Skeletal muscle cell (primary cell): ENCODE data around the gene GPR31.
"Not testable (repeated sequence)": the region's sequence is repeated elsewhere in the genome, so short reads cannot be mapped to it uniquely, and the experiment has no call there.

ENCODE experiments used
- DNase-seq: peaks from one replicate; pipeline ENCODE4 v3.0.0-alpha.2; 2010; ENCODE audit warnings: low read depth
- H3K4me3 ChIP-seq: 2 replicates; pipeline ENCODE4 v1.5.1; 2011; ENCODE audit warnings: low read depth, mild to moderate bottlenecking, control low read depth, low read length, moderate library complexity

Gene GPR31, protein sequence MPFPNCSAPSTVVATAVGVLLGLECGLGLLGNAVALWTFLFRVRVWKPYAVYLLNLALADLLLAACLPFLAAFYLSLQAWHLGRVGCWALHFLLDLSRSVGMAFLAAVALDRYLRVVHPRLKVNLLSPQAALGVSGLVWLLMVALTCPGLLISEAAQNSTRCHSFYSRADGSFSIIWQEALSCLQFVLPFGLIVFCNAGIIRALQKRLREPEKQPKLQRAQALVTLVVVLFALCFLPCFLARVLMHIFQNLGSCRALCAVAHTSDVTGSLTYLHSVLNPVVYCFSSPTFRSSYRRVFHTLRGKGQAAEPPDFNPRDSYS

DNA sequence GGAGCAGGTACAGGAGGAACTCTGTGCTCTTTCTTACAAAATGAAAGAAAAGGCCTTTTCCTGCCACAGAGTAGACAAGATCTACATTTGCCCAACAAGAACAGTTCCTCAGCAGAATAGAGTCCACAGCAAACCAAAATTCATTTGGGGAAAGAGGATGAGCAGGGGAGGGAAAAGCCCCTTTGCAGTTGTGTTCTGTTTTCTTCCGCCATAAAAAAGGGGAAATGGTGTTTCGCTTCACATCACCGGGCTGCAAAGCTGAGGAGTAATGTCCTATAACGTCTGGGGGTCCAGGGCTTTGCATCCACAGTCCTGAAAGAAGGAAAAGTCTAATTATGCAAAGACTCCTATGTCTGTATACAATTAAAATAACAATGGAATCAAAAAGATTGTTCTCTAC, at the start of gene GPR31:
TSS of gene GPR31 (minus strand) at position 118 of the 400 bp plus-strand sequence. CDS start 149 bp downstream, outside the sequence.
- no peak within 1 kb of the TSS for H3K4me3 ChIP-seq
- DNase-seq, result no peak

DNA sequence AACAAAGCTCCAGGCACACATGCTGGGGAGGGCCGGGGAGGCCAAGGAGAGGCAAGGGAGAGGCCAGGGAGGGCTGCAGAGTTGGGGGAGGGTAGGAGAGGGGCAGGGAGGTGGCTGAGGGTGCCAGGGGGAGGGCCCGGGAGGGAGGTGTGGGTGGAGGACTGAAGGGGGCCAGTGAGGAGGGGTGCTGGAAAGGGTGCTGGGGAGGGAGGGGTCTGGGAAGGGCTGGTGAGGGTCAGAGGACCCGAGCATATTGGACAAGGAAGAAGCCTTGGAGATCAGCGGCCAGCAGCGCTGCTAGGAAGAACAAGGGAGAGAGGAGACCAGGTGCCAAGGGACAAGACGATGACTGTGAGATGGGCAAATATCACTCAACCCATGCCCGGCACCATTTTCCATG, 49.7 kb upstream of the GPR31 start:
- no peak for DNase-seq
- no peak overlapping the region for H3K4me3 ChIP-seq

DNA sequence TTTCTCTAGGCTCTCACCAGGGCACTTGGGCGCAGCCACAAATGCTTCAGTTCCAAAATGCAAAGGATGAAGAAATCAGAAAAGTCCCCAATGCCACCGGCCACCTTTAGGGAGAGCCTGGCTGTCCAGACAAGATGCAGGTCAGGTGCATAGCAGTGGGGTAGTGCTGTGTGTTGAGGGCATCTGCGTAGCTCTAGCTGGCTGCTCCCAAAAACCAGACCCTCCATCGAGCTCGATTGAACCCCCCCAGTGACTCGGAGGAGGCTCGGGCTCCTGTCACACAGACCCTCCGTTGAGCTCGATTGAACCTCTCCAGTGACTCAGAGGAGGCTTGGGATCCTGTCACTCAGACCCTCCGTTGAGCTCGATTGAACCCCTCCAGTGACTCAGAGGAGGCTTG, 47.5 kb upstream of the GPR31 start:
- not testable (repeated sequence) for DNase-seq, H3K4me3 ChIP-seq

DNA sequence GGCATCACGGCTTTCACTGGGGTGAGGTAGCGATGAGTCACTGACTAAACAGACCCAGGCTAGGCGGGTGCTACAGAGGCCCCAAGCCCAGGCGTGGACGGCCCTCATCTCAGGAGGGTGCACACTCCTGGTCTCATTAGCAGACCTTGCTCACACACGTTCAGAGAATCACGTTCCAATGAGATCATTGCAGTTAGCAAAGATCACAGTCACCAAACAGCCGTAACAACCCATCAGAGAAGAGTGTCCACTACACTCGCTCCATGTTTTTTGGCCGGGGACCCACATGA, 46.2 kb upstream of the GPR31 start:
- not testable (repeated sequence) for DNase-seq

DNA sequence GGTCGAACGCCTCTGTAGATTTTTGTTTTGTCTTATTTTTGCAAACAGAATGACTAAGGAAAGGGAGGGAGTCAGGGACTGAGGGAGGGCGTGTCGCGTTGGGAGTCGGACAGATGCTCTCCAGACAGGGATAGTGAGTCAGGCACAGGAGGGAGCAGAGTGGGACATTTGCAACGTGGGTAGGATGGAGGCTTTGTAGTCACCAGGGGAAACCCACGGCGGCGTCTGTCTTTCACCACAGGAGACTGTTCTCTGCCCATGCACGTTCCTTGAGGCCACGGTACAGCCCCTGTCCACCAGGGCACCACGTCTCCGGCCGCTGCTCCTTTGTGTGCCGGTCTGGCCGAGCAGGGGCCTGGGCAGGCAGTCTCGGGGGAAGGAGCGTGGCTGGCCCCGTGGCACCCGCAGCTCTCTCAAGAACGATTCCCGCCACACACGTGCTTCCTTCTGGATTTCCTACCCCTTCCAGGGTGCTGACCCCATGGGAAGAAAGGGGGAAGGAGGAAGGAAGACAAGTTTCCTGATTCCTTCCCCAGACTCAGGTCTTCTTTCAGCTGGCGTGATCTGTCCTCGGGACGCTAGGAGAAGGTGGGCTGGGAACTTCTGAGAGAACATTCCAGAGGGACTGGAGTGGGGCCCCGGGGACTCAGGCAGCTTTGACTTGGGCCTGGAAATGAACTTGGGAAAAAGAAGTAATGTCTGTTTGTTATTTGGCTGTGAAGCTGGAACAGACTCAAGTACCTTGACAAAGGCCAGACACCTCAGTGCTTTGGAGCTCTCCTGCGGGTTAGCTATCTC, 45.7 kb upstream of the GPR31 start:
- DNase-seq, H3K4me3 ChIP-seq: not testable (repeated sequence)

More for the DNA sequence above, 46.2 kb upstream of the GPR31 start:
- H3K4me3 ChIP-seq, result not testable (repeated sequence)

DNA sequence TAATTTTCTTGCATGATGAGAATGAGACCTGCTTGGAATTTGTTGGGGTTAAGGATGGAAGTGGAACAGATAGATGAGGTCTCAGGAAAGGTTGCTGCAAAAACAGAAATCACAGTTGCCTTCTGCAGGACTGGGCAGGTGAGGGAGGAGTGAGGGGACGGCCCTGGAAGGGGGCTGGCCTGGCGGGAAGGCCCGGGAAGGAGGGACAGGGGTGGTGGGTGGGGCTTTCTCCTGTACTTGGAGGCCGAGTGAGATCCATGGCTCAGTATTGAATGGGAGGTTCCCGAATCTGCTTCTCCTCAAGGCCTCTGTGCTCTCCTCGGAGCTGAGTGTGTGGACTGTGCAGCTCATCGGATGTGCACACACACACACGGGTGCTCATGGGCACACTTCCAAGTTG, 44.8 kb upstream of the GPR31 start:
- not testable (repeated sequence) for DNase-seq, H3K4me3 ChIP-seq

DNA sequence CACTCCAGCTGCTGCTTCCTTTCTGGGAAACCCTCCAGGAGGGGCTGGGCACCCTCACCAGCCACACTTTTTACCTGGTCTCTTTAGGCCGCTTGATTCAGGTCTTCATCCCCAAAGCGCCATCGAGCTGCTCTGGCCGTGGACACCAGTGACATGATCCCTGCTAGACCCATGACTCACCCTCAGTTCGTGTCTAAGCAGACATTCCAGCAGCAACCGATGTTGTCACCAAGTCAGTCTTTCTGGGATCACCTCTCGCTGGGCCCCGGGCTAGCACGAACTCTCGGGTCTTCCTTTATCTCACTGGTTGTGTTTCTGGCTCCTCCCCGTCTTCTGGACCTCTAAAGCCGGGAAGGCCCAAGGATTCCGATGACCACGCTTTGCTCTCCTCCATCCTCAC, 43.0 kb upstream of the GPR31 start:
- H3K4me3 ChIP-seq, result no peak overlapping the region
- DNase-seq, result no peak

DNA sequence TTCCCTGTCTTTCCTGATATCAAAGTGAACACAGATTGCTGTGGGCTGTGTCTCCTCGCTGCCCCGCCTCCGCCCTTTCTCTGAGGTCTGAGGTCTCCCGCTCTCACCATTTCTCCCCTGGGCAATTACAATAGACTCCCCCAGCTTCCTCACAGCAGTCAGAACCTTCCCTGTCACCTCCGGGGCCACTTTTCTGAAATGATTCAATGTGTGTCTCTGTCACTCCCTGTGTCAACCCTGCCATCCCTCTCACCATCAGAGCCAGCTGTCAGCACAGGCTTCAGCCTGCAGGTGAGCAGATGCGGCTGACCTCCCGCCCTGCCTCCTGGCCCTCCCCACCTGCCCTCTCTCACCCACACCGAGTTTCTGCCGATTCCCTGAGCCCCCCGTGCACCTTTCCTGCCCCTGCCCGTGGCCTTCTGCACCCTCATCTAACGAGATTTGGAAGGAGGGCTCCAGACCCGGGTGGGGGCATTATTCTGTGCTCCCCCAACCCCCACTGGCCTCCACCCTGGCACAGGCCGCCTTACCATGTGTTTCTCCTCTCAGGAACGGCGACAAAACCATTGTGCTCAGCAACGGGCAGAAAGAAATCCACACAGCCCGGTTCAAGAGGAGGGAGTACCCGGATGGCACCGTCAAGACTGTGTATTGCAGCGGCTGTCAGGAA, 38.3 kb upstream of the GPR31 start:
- H3K4me3 ChIP-seq, DNase-seq: not testable (repeated sequence)

DNA sequence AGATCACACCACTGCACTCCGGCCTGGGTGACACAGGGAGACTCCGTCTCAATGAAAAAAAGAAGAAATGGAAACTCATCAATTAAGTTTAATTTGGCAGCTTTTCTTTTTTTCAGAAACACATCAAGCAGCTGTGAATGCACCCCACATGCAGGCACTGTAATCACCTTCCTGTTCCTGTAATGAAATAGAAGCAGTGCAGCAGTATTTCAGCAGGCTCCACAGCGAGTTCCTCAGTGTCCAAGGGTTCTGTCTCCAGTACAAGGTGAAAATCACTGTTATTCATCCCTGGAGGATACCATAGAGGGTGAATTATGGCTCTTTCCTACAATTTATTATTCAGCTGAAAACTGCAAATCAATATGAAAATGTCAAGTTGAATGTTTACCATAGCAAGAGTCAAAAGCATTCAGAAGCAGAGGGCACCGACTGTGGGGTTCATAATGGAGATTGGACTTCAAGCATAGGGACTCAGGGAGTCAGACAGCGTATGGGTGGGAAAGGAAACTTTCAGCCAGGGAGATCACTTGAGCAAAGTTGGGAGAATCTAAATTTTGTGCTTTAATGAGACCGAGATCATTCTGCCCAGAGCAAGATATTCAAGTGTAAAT, 35.8 kb upstream of the GPR31 start:
- H3K4me3 ChIP-seq, DNase-seq: not testable (repeated sequence)

DNA sequence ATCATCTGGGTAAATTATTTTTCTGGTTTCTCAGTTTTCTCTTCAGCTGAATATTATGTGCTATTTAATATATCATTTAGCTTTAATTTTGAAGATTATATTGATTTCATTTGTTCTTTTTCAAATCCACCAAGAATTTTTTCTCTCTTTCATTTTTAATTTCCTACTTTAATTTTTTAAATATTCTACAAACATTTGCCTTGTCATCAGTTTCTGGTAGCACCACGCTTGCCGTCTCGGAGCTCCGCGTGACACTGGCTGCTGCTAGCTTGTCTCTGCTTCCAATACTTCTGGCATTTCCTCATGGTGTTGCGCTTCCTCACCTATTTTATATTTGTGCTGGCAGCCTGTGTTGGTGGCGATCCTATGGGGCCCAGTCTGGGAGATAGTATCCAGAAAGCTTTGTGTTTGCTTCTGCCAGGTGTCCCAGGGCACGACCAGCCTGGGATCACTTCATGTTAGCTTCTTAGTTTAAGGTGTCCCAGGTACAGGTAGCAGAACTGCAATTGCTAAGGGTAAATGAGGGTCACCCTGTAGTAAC, 33.3 kb upstream of the GPR31 start:
- not testable (repeated sequence) for H3K4me3 ChIP-seq, DNase-seq

DNA sequence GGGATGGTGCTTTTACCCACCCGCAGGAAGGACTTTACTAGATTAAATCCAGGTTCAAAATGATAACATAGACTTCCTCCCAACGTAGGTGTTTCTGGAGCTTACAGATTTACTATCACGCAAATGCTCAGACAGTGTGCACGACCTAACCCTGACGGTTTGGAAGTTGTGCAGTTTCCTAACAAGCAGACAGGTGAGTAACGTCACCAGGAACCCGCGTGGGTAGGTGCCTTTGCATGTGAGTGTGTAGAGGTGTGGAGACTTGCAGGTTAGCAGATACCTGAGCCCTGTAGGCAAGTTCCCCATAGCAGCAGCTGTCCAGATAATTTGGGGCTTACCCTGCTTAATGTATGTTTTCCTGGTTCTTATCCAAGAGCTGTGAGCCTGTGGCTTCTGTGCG, 29.5 kb upstream of the GPR31 start:
- DNase-seq, H3K4me3 ChIP-seq: not testable (repeated sequence)

DNA sequence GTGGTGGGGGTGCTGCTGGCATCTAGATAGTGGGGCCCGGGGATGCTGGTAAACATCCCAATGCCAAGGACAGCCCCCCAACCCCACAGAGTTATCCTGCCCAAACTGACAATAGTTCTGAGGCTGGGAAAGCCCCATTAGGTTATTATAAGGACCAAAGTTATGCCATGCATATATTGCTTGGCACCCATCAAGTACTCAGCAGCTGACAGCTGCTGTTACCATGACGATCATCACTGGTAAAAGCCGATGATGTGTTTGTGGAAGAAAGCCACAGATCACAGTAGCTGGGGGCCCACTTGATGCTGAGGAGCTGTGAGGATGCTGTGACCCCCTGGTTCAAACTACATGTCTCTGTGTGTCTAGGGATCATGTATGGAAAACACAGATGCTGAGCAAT, 27.3 kb upstream of the GPR31 start:
- not testable (repeated sequence) for H3K4me3 ChIP-seq, DNase-seq

DNA sequence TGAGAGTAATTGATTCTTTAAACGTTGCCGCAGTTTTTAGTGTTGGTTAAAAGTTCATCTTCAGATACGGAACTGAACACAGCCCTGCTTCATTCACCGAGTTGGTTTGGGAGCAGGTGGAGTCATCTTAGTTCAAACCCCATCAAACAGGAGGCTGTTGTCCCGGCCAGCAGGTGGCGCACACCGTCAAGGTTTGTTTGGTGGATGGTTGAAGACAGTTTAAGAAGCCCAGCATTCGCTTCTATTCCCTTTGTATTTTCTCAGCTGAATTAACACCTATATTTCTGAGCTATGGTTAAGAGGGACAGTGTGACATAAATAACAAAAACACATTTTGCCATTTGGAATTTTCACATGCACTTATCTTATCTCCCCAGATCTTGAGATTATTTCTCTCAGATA, 25.1 kb upstream of the GPR31 start:
- H3K4me3 ChIP-seq, DNase-seq: not testable (repeated sequence)

DNA sequence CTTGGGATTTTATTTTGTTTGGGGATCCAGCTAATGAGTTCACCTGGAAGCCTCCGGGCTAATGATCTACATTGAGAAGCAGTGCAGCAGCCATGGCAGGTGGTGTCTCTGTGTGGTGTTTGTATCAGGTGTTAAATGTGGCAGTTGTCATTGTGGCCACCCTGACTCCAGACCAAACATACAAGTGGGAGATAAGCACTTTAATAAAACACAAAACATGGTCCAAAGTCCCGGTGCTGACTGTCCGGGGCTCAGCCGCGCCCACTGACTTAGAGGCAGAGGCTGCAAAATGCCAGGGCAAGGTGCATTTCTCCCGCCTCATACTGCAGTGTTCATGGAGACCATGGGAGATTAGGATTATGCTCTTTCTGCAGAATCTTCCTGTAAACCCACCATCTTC, 23.6 kb upstream of the GPR31 start:
- H3K4me3 ChIP-seq, result not testable (repeated sequence)

DNA sequence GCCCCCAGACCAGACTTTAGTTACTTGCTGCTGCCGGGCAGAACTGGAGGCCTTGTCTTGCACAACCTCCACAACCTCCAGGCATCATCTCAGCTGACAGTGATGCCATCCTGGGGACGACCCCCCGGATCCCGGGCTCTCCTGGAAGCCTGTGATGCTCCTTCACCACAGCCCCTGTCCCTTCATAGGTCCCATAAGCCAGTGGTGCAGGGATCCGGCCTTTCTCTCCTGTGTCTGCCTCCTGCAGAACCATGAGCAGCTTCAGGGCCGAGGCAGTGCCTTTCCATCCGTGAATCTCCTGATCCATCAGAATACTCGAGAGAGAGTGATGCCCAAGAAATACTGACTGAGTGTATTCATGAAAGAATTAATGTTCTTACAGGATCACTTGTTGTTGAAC, 22.3 kb upstream of the GPR31 start:
- not testable (repeated sequence) for H3K4me3 ChIP-seq, DNase-seq

More for the DNA sequence above, 23.6 kb upstream of the GPR31 start:
- not testable (repeated sequence) for DNase-seq

DNA sequence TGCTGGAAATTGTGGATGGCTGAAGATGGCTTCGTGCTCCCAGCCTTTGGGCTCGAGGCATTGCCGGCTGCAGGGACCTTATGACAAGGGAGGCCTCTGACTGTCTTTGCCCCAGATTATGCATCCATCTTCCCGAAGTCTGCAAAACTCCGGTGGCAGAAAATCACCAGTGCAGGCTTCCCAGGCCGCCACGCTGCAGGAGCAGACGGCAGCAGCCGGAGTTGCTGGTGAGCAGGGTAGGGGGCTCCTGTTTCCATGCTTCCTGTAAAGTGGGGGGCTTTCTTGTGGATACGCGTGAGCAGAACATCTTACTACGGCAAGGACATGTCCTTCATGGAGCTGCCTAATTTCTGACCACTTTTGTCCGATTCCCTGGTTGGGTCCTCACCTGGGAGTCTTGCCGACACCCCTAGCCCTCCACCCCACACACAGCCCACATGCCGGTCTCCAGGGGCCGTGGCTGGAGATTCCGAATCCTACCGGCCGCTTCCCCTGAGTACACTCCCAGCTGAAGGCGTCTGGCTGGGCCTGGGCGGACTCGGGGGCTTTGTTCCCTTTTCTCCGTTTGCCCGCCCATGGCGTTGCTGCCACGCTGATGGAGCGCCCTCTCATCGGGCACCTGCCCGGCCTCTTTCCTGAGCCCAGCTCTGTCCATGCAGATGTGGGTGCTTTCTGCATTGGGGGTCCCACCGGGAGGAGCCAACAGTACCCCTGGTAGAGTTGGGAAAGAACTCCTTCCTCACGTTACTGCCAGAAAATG, 21.3 kb upstream of the GPR31 start:
- DNase-seq, H3K4me3 ChIP-seq: not testable (repeated sequence)

DNA sequence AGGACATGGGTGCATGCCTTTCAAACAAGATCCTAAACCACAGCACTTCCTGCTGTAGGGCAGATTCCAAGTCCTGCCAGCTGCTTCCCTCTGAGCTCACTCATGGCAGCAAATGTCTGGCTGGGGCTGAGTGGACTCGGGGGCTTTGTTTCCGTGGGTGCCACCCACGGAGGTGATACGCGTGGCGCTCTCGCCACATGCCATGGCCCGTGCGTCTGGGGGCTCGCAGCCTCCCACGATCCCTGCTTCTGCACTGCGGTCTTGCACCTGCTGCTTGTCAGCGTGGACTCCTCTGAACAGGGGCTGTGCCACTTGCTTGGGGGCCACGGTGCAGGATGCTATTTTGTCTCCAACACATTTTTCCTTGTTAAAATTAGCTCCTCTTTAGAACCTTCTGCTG, 19.5 kb upstream of the GPR31 start:
- DNase-seq, H3K4me3 ChIP-seq: not testable (repeated sequence)

DNA sequence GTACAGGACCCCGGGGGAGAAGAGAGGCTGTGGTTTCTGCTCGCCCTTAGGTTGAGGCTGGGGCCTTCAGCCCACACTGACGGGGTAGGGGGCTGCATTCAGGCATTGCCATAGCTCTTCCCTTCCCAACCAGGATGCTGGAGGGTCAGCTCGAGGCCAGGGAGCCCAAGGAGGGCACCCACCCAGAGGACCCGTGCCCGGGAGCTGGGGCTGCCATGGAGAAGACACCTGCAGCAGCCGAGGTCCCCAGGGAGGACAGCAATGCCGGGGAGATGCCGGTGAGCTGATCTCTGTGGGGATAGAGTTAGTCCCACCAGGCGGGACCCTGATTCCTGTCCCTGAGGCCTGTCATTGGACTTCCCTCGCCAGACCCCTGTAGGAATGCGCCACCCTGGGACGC, 14.2 kb upstream of the GPR31 start:
- not testable (repeated sequence) for DNase-seq, H3K4me3 ChIP-seq

DNA sequence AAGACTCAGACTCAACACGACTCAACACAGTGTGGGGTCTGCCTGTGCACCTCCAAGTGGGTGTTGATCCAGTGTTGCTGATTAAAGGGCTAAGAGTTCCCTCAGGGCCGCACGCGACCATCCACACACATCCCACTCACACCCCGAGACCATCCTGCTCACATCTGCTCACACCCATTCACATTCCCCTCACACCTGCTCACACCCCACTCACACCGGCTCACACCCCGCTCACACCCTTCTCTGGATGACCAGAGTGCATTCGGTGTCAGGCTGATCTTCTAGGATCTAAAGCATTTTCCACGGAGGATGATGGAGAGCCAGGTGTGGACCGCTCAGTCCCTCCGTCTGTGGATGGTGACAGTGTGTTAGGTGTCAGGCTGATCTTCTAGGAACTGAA, 13.5 kb upstream of the GPR31 start:
- DNase-seq, H3K4me3 ChIP-seq: not testable (repeated sequence)
